GM12878 (cell line): ENCODE measurements around the gene APCDD1L. TPM values are rescaled to one million over a fixed set of nuclear protein-coding genes. Genes with fewer than 3 reads are reported as not detected.

Experiments used
- ATAC-seq: fragments of 200-7000 bp; cut with Tn5 transposase; 3 replicates; pipeline ENCODE4 v1.9.1; 2020; ENCODE audit warnings: mild to moderate bottlenecking, moderate library complexity
- BruUV-seq: library from RNA; stranded (reverse); fragments of 400-500 nt; replicated peaks from 2 replicates; lab custom pipeline; 2021; lab: Mats Ljungman, UMichigan
- CTCF ChIA-PET: fragments of 300-600 bp; sonication (Branson Sonifier 250); formaldehyde crosslinking; extraction: SDS; loops from one replicate; lab custom pipeline; 2021; ENCODE audit warnings: inconsistent platforms; lab: Yijun Ruan, JAX
- POLR2A ChIA-PET: fragments of 350-600 bp; formaldehyde crosslinking; extraction: SDS; loops from one replicate; lab custom pipeline; 2021; ENCODE audit warnings: inconsistent platforms; lab: Charles Lee
- RAD21 ChIA-PET: fragments of 300-600 bp; sonication (Branson Sonifier 250); formaldehyde crosslinking; loops from one replicate; lab custom pipeline; 2023; ENCODE audit warnings: antibody characterized with exemption; ENCODE audit not compliant: unreplicated experiment; lab: Charles Lee
- SMC1A ChIA-PET: fragments of 300-600 bp; sonication (Branson Sonifier 250); formaldehyde crosslinking; loops from one replicate; lab custom pipeline; 2023; ENCODE audit not compliant: unreplicated experiment, uncharacterized antibody; lab: Charles Lee
- DNase-seq: peaks from one replicate; pipeline ENCODE4 v3.0.0-alpha.2; 2011; ENCODE audit warnings: low read depth, low spot score
- FAIRE-seq: peaks from 3 replicates; lab custom pipeline; 2011; peaks lifted over from hg19 to GRCh38; lab: Jason Lieb, UNC
- H2AFZ ChIP-seq: 2 replicates; pipeline ENCODE4 v1.6.0; 2011; ENCODE audit warnings: low read depth, low read length, control low read depth; ENCODE audit not compliant: control insufficient read depth
- H3K27ac ChIP-seq: 2 replicates; pipeline ENCODE4 v1.5.1; 2011; ENCODE audit warnings: control low read depth; ENCODE audit not compliant: control insufficient read depth, insufficient read depth
- H3K27me3 ChIP-seq, 2 experiments: replicated peaks in 1 of 2; 2 replicates each; pipeline versions ENCODE4 v1.6.0 to v1.6.1; 2011; ENCODE audit warnings: low read length in 1 of 2; ENCODE audit not compliant: control insufficient read depth in 2 of 2, insufficient read depth in 2 of 2
- H3K36me3 ChIP-seq, 2 experiments: 2 replicates each; pipeline ENCODE4 v1.5.1; 2011; ENCODE audit warnings: low read length in 1 of 2; ENCODE audit not compliant: control insufficient read depth in 2 of 2, insufficient read depth in 2 of 2
- H3K4me1 ChIP-seq: 2 replicates; pipeline ENCODE4 v1.6.1; 2011; ENCODE audit warnings: mild to moderate bottlenecking, low read length, moderate library complexity, mixed read lengths; ENCODE audit not compliant: control insufficient read depth, insufficient read depth
- H3K4me2 ChIP-seq: 2 replicates; pipeline ENCODE4 v1.6.0; 2011; ENCODE audit warnings: control low read depth; ENCODE audit not compliant: control insufficient read depth, insufficient read depth
- H3K4me3 ChIP-seq: fragments of 200-600 bp; sonication (generic); 2 replicates; pipeline ENCODE4 v1.5.1; 2016
- H3K79me2 ChIP-seq: 2 replicates; pipeline ENCODE4 v1.6.0; 2011; ENCODE audit warnings: low read length; ENCODE audit not compliant: control insufficient read depth, insufficient read depth
- H3K9ac ChIP-seq: 2 replicates; pipeline ENCODE4 v1.8.0; 2011; ENCODE audit warnings: low read length, control low read depth, mixed read lengths; ENCODE audit not compliant: control insufficient read depth, insufficient read depth
- H3K9me3 ChIP-seq: replicated peaks from 3 replicates; pipeline ENCODE4 v1.5.1; 2011; ENCODE audit warnings: mild to moderate bottlenecking, low read length; ENCODE audit not compliant: control insufficient read depth, insufficient read depth
- H4K20me1 ChIP-seq: 2 replicates; pipeline ENCODE4 v1.6.0; 2011; ENCODE audit not compliant: control insufficient read depth, insufficient read depth
- BHLHE40 ChIP-seq, 2 experiments: fragments of 450-650 bp in 1 of 2; IDR thresholded peaks; 2 replicates each; pipeline ENCODE4 v1.6.1; 2011 to 2017; ENCODE audit warnings: low read depth in 2 of 2, borderline replicate concordance in 1 of 2, improper control_type of control experiment in 1 of 2, low read length in 1 of 2, mild to moderate bottlenecking in 1 of 2
- BRCA1 ChIP-seq: IDR thresholded peaks from 2 replicates; pipeline ENCODE4 v1.6.1; 2011; ENCODE audit warnings: low read depth, low read length, improper control_type of control experiment
- CBFB ChIP-seq: IDR thresholded peaks from 2 replicates; pipeline ENCODE4 v1.6.1; 2016; ENCODE audit warnings: antibody characterized with exemption, low read depth
- CBX5 ChIP-seq: sonication (generic); IDR thresholded peaks from 2 replicates; pipeline ENCODE4 v1.6.1; 2016; ENCODE audit warnings: low read depth, moderate library complexity, mild to moderate bottlenecking, inconsistent platforms
- CTCF ChIP-seq, 3 experiments: IDR thresholded peaks in 2 of 3; conservative IDR thresholded peaks in 1 of 3; 2 replicates each; pipeline ENCODE4 v1.5.1; 2011; ENCODE audit warnings: low read depth in 3 of 3, low read length in 3 of 3, mild to moderate bottlenecking in 3 of 3, control low read depth in 2 of 3, moderate library complexity in 2 of 3, inconsistent platforms in 1 of 3, mixed read lengths in 1 of 3; ENCODE audit not compliant: control insufficient read depth in 2 of 3, insufficient read depth in 1 of 3; ENCODE audit errors: extremely low read depth in 1 of 3
- E4F1 ChIP-seq: fragments of 450-650 bp; IDR thresholded peaks from 2 replicates; pipeline ENCODE4 v1.6.1; 2018; ENCODE audit warnings: borderline replicate concordance, mild to moderate bottlenecking; ENCODE audit not compliant: partially characterized antibody
- EZH2 ChIP-seq: IDR thresholded peaks from 2 replicates; pipeline ENCODE4 v1.6.1; 2012; ENCODE audit warnings: low read depth, mild to moderate bottlenecking, control low read depth, inconsistent platforms, low read length, borderline replicate concordance; ENCODE audit not compliant: control insufficient read depth
- FOS ChIP-seq: IDR thresholded peaks from 3 replicates; pipeline ENCODE4 v1.6.1; 2011; ENCODE audit warnings: borderline replicate concordance; ENCODE audit not compliant: insufficient read length; ENCODE audit errors: extremely low read depth
- GABPA ChIP-seq: IDR thresholded peaks from 2 replicates; pipeline ENCODE4 v1.6.1; 2014; ENCODE audit warnings: antibody characterized with exemption, low read depth, mild to moderate bottlenecking, inconsistent platforms
- JUND ChIP-seq: IDR thresholded peaks from 2 replicates; pipeline ENCODE4 v1.6.1; 2012; ENCODE audit warnings: low read depth, mild to moderate bottlenecking, low read length, improper control_type of control experiment, moderate library complexity
- MYC ChIP-seq: IDR thresholded peaks from 2 replicates; pipeline ENCODE4 v1.6.1; 2011; ENCODE audit warnings: mild to moderate bottlenecking, low read length, moderate library complexity, inconsistent platforms; ENCODE audit not compliant: insufficient read depth, insufficient replicate concordance, insufficient read length, severe bottlenecking
- STAT3 ChIP-seq: IDR thresholded peaks from 2 replicates; pipeline ENCODE4 v1.6.1; 2011; ENCODE audit warnings: low read depth, low read length, improper control_type of control experiment
- WGBS: methylation state at CpG from one replicate; pipeline ENCODE4 v1.1.6; 2016; ENCODE audit warnings: low lambda C conversion rate; ENCODE audit not compliant: insufficient replicate concordance, insufficient coverage; ENCODE audit errors: missing lambda C conversion rate; 5-methylcytosine and 5-hydroxymethylcytosine counted together
- in situ Hi-C: fragments of 300-500 bp; cut with MboI; formaldehyde crosslinking; loops from 9 replicates; pipeline ENCODE4 v1.14.3; 2018; ENCODE audit warnings: mixed read lengths
- intact Hi-C: fragments of 100-400 bp; cut with micrococcal nuclease; formaldehyde crosslinking; loops from one replicate; pipeline ENCODE4 v1.14.2; 2022; ENCODE audit not compliant: unreplicated experiment
- polyA plus RNA-seq, 11 experiments: library from polyadenylated mRNA; depleted of rRNA in 4 of 11; unstranded in 6 of 11; stranded (reverse) in 5 of 11; fragments of >200 nt; fragmentation: Nextera tagmentation in 4 of 11; fragmentation: Illumina TruSeq in 1 of 11; extraction: Ambion mirVana in 4 of 11; extraction: Trizol in 1 of 11; gene quantifications; 1 replicate in 1 of 11; 2 replicates in 10 of 11; pipeline versions ENCODE4 v1.2.1 to v1.2.3, GENCODE V29; 2011 to 2016; ENCODE audit warnings: inconsistent platforms in 2 of 11, missing spikeins in 2 of 11, low read depth in 1 of 11
- total RNA-seq, 4 experiments: library from RNA; depleted of rRNA in 3 of 4; stranded (reverse); fragments of >200 nt in 3 of 4; fragmentation: Illumina TruSeq in 1 of 4; extraction: Trizol in 1 of 4; gene quantifications; 2 replicates each; pipeline versions ENCODE4 v1.2.1 to v1.2.3, GENCODE V29; 2013 to 2021

APCDD1L gene
- total and polyA plus RNA-seq, 10 of the 15 experiments (the other 5 are each of a cell fraction or from before 2014, with no cell fraction given), result 0.14 to 0.50 TPM; not detected in 8

GRCh38 chr20:58444746-58445255, 70.4 kb downstream of the APCDD1L start:
- Histone ChIP-seq H4K20me1 (no peaks in the 10 kb centered on the region), H3K9ac (no peak overlapping the region), H3K27me3 (no peaks in the 10 kb centered on the region), H3K4me1 (peaks cover 10% of the 10 kb centered on the region), H2AFZ (no peak overlapping the region), H3K27ac (no peak overlapping the region), H3K4me2 (no peak overlapping the region), H3K79me2 (no peaks in the 10 kb centered on the region; the same call in 1 of the 2 replicates), H3K36me3 (peaks cover 7 to 12% of the 10 kb centered on the region in 2 experiments), H3K9me3 (no peaks in the 10 kb centered on the region), H3K4me3 (no peak overlapping the region)
- TF ChIP-seq STAT3 (no peak), CTCF (IDR thresholded peaks at IDR 0.05 in 2 of 3, conservative IDR thresholded peaks at IDR 0.05 in 1 of 3; ENCODE audit: control insufficient read depth in 2 of 3, extremely low read depth in 1 of 3, insufficient read depth in 1 of 3, low read depth in 3 of 3, low read length in 3 of 3) (no peak), EZH2 (no peak)
- RAD21 ChIA-PET, result no interaction called here
- intact Hi-C loops, result no loop called here
- CTCF ChIA-PET, result interaction anchor here (6.2 kb wide), 1 partner anchor 209 kb away, joined by 60 read pairs; no protein-coding TSS in a partner anchor
- 97% methylated on average over 5 of the region's 5 CpGs for WGBS
- no peak for DNase-seq
- no peak for ATAC-seq
- SMC1A ChIA-PET, result no interaction called here
- in situ Hi-C loops, result no loop called here
- BruUV-seq, result no TSS peak
- POLR2A ChIA-PET, result interaction anchor here (0.6 kb wide), 1 partner anchor 9 kb away, joined by 3 read pairs; no protein-coding TSS in a partner anchor
- FAIRE-seq, result no peak

- H3K9ac ChIP-seq, result no peak overlapping the region
- H3K79me2 ChIP-seq, result peaks cover 12% of the 10 kb centered on the region
- no peak overlapping the region for H2AFZ ChIP-seq
- no peaks in the 10 kb centered on the region for H4K20me1 ChIP-seq
- in situ Hi-C loops, result no loop called here
- ChIA-PET CTCF (interaction anchor here (1.6 to 3.1 kb wide), 2 partner anchors 9 to 16 kb away, joined by 4 to 6 read pairs; no protein-coding TSS in a partner anchor), POLR2A (no interaction called here), RAD21 (no interaction called here), SMC1A (interaction anchor here (1.0 to 1.9 kb wide), 2 partner anchors 22 to 206 kb away, joined by 5 read pairs; no protein-coding TSS in a partner anchor)
- H3K4me3 ChIP-seq, result no peak overlapping the region
- FAIRE-seq (no peak), DNase-seq (no peak), ATAC-seq (no peak)
- H3K9me3 ChIP-seq, result no peaks in the 10 kb centered on the region; the same call in 2 of the 3 replicates
- no peak overlapping the region for H3K27ac ChIP-seq
- no TSS peak for BruUV-seq
- no peaks in the 10 kb centered on the region; the same call in 1 of the 2 replicates for H3K4me1 ChIP-seq
- intact Hi-C loops, result no loop called here
- no peak overlapping the region for H3K4me2 ChIP-seq
- H3K27me3 ChIP-seq, result no peaks in the 10 kb centered on the region
- H3K36me3 ChIP-seq, result peaks cover 10 to 22% of the 10 kb centered on the region in 2 experiments
- TF ChIP-seq MYC (no peak), BHLHE40 (IDR thresholded peaks at IDR 0.05; ENCODE audit: borderline replicate concordance in 1 of 2, low read depth in 2 of 2, low read length in 1 of 2) (no peak), CBX5 (no peak), E4F1 (no peak), FOS (no peak), CBFB (no peak), BRCA1 (no peak), GABPA (no peak), JUND (no peak)
Observed at GRCh38 chr20:58441723-58442122, 73.5 kb downstream of the APCDD1L start.
